Kidney epithelial cell (primary cell): ENCODE results near the gene CYSLTR2. TPM values are rescaled to one million over a fixed set of nuclear protein-coding genes. Genes with fewer than 3 reads are reported as not detected.

Source experiments
- DNase-seq: peaks from one replicate; pipeline ENCODE4 v3.0.0-alpha.2; 2010; ENCODE audit warnings: low read depth
- H3K27me3 ChIP-seq: 2 replicates; pipeline ENCODE4 v1.6.0; 2011; ENCODE audit warnings: low read length; ENCODE audit not compliant: control insufficient read depth, insufficient read depth
- H3K36me3 ChIP-seq: 2 replicates; pipeline ENCODE4 v1.5.1; 2011; ENCODE audit warnings: low read length; ENCODE audit not compliant: control insufficient read depth, insufficient read depth
- H3K4me3 ChIP-seq: 2 replicates; pipeline ENCODE4 v1.5.1; 2011; ENCODE audit warnings: low read depth, mild to moderate bottlenecking, control low read depth, low read length
- CTCF ChIP-seq: IDR thresholded peaks from 2 replicates; pipeline ENCODE4 v1.5.1; 2011; ENCODE audit warnings: mild to moderate bottlenecking, moderate library complexity, low read length, control low read depth, inconsistent platforms; ENCODE audit not compliant: insufficient read depth, poor library complexity, severe bottlenecking
- total RNA-seq: library from RNA; depleted of rRNA; stranded (reverse); fragments of >200 nt; gene quantifications from 2 replicates; pipeline ENCODE4 v1.2.3, GENCODE V29; 2015

The CYSLTR2 gene
- total RNA-seq, 1 donor from 2014 or later, result 0.13 TPM

- no peak for DNase-seq
- no peak for TF ChIP-seq CTCF
- Histone ChIP-seq H3K4me3 (no peak overlapping the region), H3K27me3 (no peaks in the 10 kb centered on the region), H3K36me3 (no peaks in the 10 kb centered on the region)
These were observed 84.0 kb downstream of the CYSLTR2 start for GRCh38 chr13:48737689-48738088.

- Histone ChIP-seq H3K36me3 (no peaks in the 10 kb centered on the region), H3K4me3 (no peak overlapping the region), H3K27me3 (no peaks in the 10 kb centered on the region)
- no peak for TF ChIP-seq CTCF
- DNase-seq, result no peak
These were observed 84.6 kb downstream of the CYSLTR2 start for GRCh38 chr13:48738311-48738710.

GRCh38 chr13:48739386-48739964, 85.7 kb downstream of the CYSLTR2 start:
- no peak for TF ChIP-seq CTCF
- H3K4me3 ChIP-seq, result no peak overlapping the region
- DNase-seq, result no peak
- H3K27me3 ChIP-seq, result no peaks in the 10 kb centered on the region
- H3K36me3 ChIP-seq, result no peaks in the 10 kb centered on the region

GRCh38 chr13:48741377-48741776, 87.6 kb downstream of the CYSLTR2 start:
- DNase-seq, result no peak
- Histone ChIP-seq H3K4me3 (no peak overlapping the region), H3K27me3 (no peaks in the 10 kb centered on the region), H3K36me3 (no peaks in the 10 kb centered on the region)
- TF ChIP-seq CTCF, result no peak

GRCh38 chr13:48746821-48747220, 93.1 kb downstream of the CYSLTR2 start:
- H3K36me3 ChIP-seq, result no peaks in the 10 kb centered on the region
- TF ChIP-seq CTCF, result no peak
- H3K27me3 ChIP-seq, result no peaks in the 10 kb centered on the region
- no peak for DNase-seq
- H3K4me3 ChIP-seq, result no peak overlapping the region

- no peak for DNase-seq
- Histone ChIP-seq H3K36me3 (no peaks in the 10 kb centered on the region), H3K4me3 (no peak overlapping the region), H3K27me3 (no peaks in the 10 kb centered on the region)
- TF ChIP-seq CTCF, result no peak
These were observed 95.0 kb downstream of the CYSLTR2 start for GRCh38 chr13:48748681-48749080.
